Left ventricle myocardium superior (tissue), 1 donor: ENCODE measurements around the gene MEGF6. TPM values are rescaled to one million over a fixed set of nuclear protein-coding genes. Genes with fewer than 3 reads are reported as not detected.

Source experiments
- ATAC-seq: fragments of 200-7000 bp; cut with Tn5 transposase; one replicate; pipeline ENCODE4 v1.9.1; 2020; ENCODE audit warnings: mild to moderate bottlenecking, moderate library complexity
- DNase-seq: peaks from one replicate; pipeline ENCODE4 v3.0.0-alpha.2; 2020
- intact Hi-C: fragments of 100-400 bp; cut with micrococcal nuclease; formaldehyde crosslinking; loops from one replicate; pipeline ENCODE4 v1.11.0; 2022
- microRNA-seq: library from miRNA; unstranded; fragments of <30 nt; microRNA quantifications from one replicate; pipeline ENCODE4 v1.2.0, GENCODE V29; 2020; ENCODE audit warnings: borderline number of aligned reads
- total RNA-seq: library from RNA; stranded (reverse); fragmentation: NEBNext Ultra II Directional; extraction: Animal tissue kit (Norgen Biotek cat#: 25700); gene quantifications from one replicate; pipeline ENCODE4 v1.2.1, GENCODE V29; 2021
- donor health status: DM: no; HTN: yes; CAD: no; lungs with severe emphysema.

MEGF6 gene
- total RNA-seq, 1 donor from 2014 or later, result 11.6 TPM

- ATAC-seq, result no peak
- intact Hi-C loops, result no loop called here
- DNase-seq, result no peak
Measured at GRCh38 chr1:3451994-3452865, 159.1 kb downstream of the MEGF6 start.

- ATAC-seq, result no peak
- intact Hi-C loops, result no loop called here
- DNase-seq, result no peak
Measured at GRCh38 chr1:3450983-3451382, 160.3 kb downstream of the MEGF6 start.

GRCh38 chr1:3450202-3450863, 161.0 kb downstream of the MEGF6 start:
- ATAC-seq (no peak), DNase-seq (no peak)
- intact Hi-C loops, result no loop called here

- intact Hi-C loops, result no loop called here
- DNase-seq (no peak), ATAC-seq (no peak)
Measured at GRCh38 chr1:3444736-3445135, 166.6 kb downstream of the MEGF6 start.

- intact Hi-C loops, result no loop called here
- ATAC-seq (no peak), DNase-seq (no peak)
Measured at GRCh38 chr1:3444298-3444697, 167.0 kb downstream of the MEGF6 start.

- intact Hi-C loops, result no loop called here
- ATAC-seq (no peak), DNase-seq (no peak)
Measured at GRCh38 chr1:3443807-3444206, 167.5 kb downstream of the MEGF6 start.

GRCh38 chr1:3442901-3443300, 168.4 kb downstream of the MEGF6 start:
- DNase-seq, result no peak
- no peak for ATAC-seq
- intact Hi-C loops, result no loop called here

GRCh38 chr1:3442331-3442730, 169.0 kb downstream of the MEGF6 start:
- intact Hi-C loops, result no loop called here
- no peak for DNase-seq
- ATAC-seq, result no peak

GRCh38 chr1:3441880-3442279, 169.4 kb downstream of the MEGF6 start:
- no peak for ATAC-seq
- intact Hi-C loops, result no loop called here

GRCh38 chr1:3441410-3441847, 169.9 kb downstream of the MEGF6 start:
- intact Hi-C loops, result no loop called here
- no peak for ATAC-seq
- DNase-seq, result no peak

More at GRCh38 chr1:3441880-3442279, 169.4 kb downstream of the MEGF6 start:
- DNase-seq, result no peak

- ATAC-seq, result no peak
- DNase-seq, result no peak
- intact Hi-C loops, result no loop called here
Measured at GRCh38 chr1:3440711-3441409, 170.4 kb downstream of the MEGF6 start.

- DNase-seq (no peak), ATAC-seq (no peak)
Measured at GRCh38 chr1:3440300-3440681, 171.0 kb downstream of the MEGF6 start.

More at GRCh38 chr1:3440300-3440681, 171.0 kb downstream of the MEGF6 start:
- intact Hi-C loops, result no loop called here

Small RNAs within 50 kb of the gene (microRNA-seq; reads per million reads assigned to microRNA genes)
- gene MIR551A, result not detected

Other genes starting within 250 kb of the MEGF6 start
- 1.7 TPM for gene ARHGEF16, start 156.8 kb downstream of the MEGF6 start, total RNA-seq
- gene TPRG1L, start 13.5 kb upstream of the MEGF6 start, total RNA-seq, result 48.6 TPM
- gene WRAP73, start 38.6 kb upstream of the MEGF6 start, total RNA-seq, result 12.5 TPM
- gene TP73, start 41.0 kb upstream of the MEGF6 start, total RNA-seq, result 0.05 TPM
- not detected for gene CCDC27, start 140.9 kb upstream of the MEGF6 start, total RNA-seq
- gene SMIM1, start 161.2 kb upstream of the MEGF6 start, total RNA-seq, result 15.3 TPM
- gene LRRC47, start 185.0 kb upstream of the MEGF6 start, total RNA-seq, result 57.5 TPM
- gene CEP104, start 245.7 kb upstream of the MEGF6 start, total RNA-seq, result 35.2 TPM
- 3.7 TPM for gene DFFB, start 246.0 kb upstream of the MEGF6 start, total RNA-seq